Measurements from ENCODE around the gene CFL2. TPM values are rescaled to one million over a fixed set of nuclear protein-coding genes. Genes with fewer than 3 reads are reported as not detected.

The CFL2 gene
- total RNA-seq, 1 experiment from 2014 or later: 55.2 TPM

GRCh38 chr14:34721129-34721528 is 6.7 kb upstream of the CFL2 start:
- Histone ChIP-seq H3K9me3 (ENCODE audit: control insufficient read depth in 1 of 2, insufficient read depth in 1 of 2, low read depth in 1 of 2, low read length in 2 of 2) (no peaks in the 10 kb centered on the region), H3K9ac (ENCODE audit: low read length) (no peak overlapping the region), H3K4me3 (replicated peaks in 1 of 2; ENCODE audit: low read depth in 1 of 2, low read length in 2 of 2) (no peak overlapping the region), H3K79me2 (ENCODE audit: insufficient read depth, low read length) (no peaks in the 10 kb centered on the region), H2AFZ (ENCODE audit: low read depth, low read length, poor library complexity, severe bottlenecking) (no peak overlapping the region), H3K27ac (ENCODE audit: low read depth, low read length) (no peak overlapping the region), H3K36me3 (ENCODE audit: control insufficient read depth in 1 of 2, insufficient read depth in 2 of 2, low read length in 2 of 2) (no peaks in the 10 kb centered on the region), H3K9me2 (ENCODE audit: insufficient read depth) (no peaks in the 10 kb centered on the region), H4K20me1 (ENCODE audit: insufficient read depth) (no peaks in the 10 kb centered on the region), H3K4me1 (ENCODE audit: control insufficient read depth in 1 of 2, insufficient read depth in 2 of 2, low read length in 2 of 2) (peaks cover 8 to 15% of the 10 kb centered on the region in 2 experiments; a peak in 3 of 4 replicates), H3K27me3 (ENCODE audit: insufficient read depth, low read length) (no peaks in the 10 kb centered on the region), H3K4me2 (ENCODE audit: low read length) (no peak overlapping the region)
- ATAC-seq (no peak), DNase-seq (ENCODE audit: low read depth, low spot score) (no peak)
- no TSS peak for BruUV-seq (replicated peaks)
- ChIA-PET POLR2A (no interaction called here), RAD21 (ENCODE audit: low non-redundant PET in 1 of 2, low total read pairs in 2 of 2, uncharacterized antibody in 2 of 2, unreplicated experiment in 2 of 2) (no interaction called here), CTCF (no interaction called here)
- intact Hi-C loops (cut with micrococcal nuclease): no loop called here
- no peak for TF ChIP-seq FOSL1 (IDR thresholded peaks at IDR 0.05; ENCODE audit: low read depth)
- TF ChIP-seq CBX3 (IDR thresholded peaks at IDR 0.05; ENCODE audit: low read depth): no peak
- TF ChIP-seq YY1 (IDR thresholded peaks at IDR 0.05; ENCODE audit: extremely low read depth, insufficient replicate concordance, low read depth, low read length): no peak
- no peak for TF ChIP-seq CEBPB (IDR thresholded peaks at IDR 0.05; ENCODE audit: low read depth)
- no peak for TF ChIP-seq POLR2AphosphoS5 (IDR thresholded peaks at IDR 0.05; ENCODE audit: low read depth, low read length)
- TF ChIP-seq CTCF (IDR thresholded peaks at IDR 0.05 in 2 of 3, conservative IDR thresholded peaks at IDR 0.05 in 1 of 3; ENCODE audit: borderline replicate concordance in 1 of 3, insufficient read depth in 1 of 3, low read depth in 2 of 3, low read length in 2 of 3): no peak
- no peak for TF ChIP-seq EGR1 (IDR thresholded peaks at IDR 0.05; ENCODE audit: low read depth)
- TF ChIP-seq, protein P1, sequence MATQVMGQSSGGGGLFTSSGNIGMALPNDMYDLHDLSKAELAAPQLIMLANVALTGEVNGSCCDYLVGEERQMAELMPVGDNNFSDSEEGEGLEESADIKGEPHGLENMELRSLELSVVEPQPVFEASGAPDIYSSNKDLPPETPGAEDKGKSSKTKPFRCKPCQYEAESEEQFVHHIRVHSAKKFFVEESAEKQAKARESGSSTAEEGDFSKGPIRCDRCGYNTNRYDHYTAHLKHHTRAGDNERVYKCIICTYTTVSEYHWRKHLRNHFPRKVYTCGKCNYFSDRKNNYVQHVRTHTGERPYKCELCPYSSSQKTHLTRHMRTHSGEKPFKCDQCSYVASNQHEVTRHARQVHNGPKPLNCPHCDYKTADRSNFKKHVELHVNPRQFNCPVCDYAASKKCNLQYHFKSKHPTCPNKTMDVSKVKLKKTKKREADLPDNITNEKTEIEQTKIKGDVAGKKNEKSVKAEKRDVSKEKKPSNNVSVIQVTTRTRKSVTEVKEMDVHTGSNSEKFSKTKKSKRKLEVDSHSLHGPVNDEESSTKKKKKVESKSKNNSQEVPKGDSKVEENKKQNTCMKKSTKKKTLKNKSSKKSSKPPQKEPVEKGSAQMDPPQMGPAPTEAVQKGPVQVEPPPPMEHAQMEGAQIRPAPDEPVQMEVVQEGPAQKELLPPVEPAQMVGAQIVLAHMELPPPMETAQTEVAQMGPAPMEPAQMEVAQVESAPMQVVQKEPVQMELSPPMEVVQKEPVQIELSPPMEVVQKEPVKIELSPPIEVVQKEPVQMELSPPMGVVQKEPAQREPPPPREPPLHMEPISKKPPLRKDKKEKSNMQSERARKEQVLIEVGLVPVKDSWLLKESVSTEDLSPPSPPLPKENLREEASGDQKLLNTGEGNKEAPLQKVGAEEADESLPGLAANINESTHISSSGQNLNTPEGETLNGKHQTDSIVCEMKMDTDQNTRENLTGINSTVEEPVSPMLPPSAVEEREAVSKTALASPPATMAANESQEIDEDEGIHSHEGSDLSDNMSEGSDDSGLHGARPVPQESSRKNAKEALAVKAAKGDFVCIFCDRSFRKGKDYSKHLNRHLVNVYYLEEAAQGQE (IDR thresholded peaks at IDR 0.05; ENCODE audit: low read depth): no peak
- TF ChIP-seq SP1 (IDR thresholded peaks at IDR 0.05; ENCODE audit: low read depth): no peak
- no peak for TF ChIP-seq EZH2 (IDR thresholded peaks at IDR 0.05)
- TF ChIP-seq, protein P2, sequence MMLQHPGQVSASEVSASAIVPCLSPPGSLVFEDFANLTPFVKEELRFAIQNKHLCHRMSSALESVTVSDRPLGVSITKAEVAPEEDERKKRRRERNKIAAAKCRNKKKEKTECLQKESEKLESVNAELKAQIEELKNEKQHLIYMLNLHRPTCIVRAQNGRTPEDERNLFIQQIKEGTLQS (IDR thresholded peaks at IDR 0.05): no peak

Measured in HCT116 (cell line).